Measurements from ENCODE around the gene CDH16.
"Not testable (repeated sequence)": the region's sequence is repeated elsewhere in the genome, so short reads cannot be mapped to it uniquely, and the experiment has no call there.

Gene CDH16

GRCh38 chr16:66872943-66873684 is 45.6 kb downstream of the CDH16 start:
- Histone ChIP-seq H3K4me1 (ENCODE audit: low read length) (peaks cover 6% of the 10 kb centered on the region; the same call in 1 of the 2 replicates), H3K27ac (ENCODE audit: low read length) (no peak overlapping the region)
- TF ChIP-seq CTCF (IDR thresholded peaks at IDR 0.05; ENCODE audit: low read depth, low read length) (peak; percentile 95), EZH2phosphoT487 (IDR thresholded peaks at IDR 0.05; ENCODE audit: low read depth) (no peak)

GRCh38 chr16:66872559-66872942 is 46.1 kb downstream of the CDH16 start:
- Histone ChIP-seq H4K20me1 (ENCODE audit: insufficient read depth, low read length) (no peaks in the 10 kb centered on the region), H3K4me1 (ENCODE audit: low read length) (peaks cover 4% of the 10 kb centered on the region; the same call in 1 of the 2 replicates), H3K9ac (ENCODE audit: low read length) (peak overlapping the region; percentile 43; the same call in 1 of the 2 replicates), H3K27me3 (ENCODE audit: low read depth, low read length) (peaks cover 5% of the 10 kb centered on the region; the same call in 1 of the 2 replicates), H3K4me2 (ENCODE audit: low read length) (peak overlapping the region; percentile 100), H3K4me3 (ENCODE audit: low read length) (peak overlapping the region; percentile 80), H3K9me3 (ENCODE audit: insufficient read depth, low read length) (no peaks in the 10 kb centered on the region), H3K79me2 (ENCODE audit: low read length) (no peaks in the 10 kb centered on the region), H3K36me3 (replicated peaks; ENCODE audit: low read depth, low read length) (no peaks in the 10 kb centered on the region), H3K27ac (ENCODE audit: low read length) (no peak overlapping the region), H2AFZ (ENCODE audit: low read depth, low read length) (peak overlapping the region; percentile 83)
- TF ChIP-seq CTCF (IDR thresholded peaks at IDR 0.05; ENCODE audit: low read depth, low read length) (no peak), EZH2phosphoT487 (IDR thresholded peaks at IDR 0.05; ENCODE audit: low read depth) (no peak)

More at GRCh38 chr16:66872943-66873684, 45.6 kb downstream of the CDH16 start:
- peak overlapping the region; percentile 80 for H3K4me3 ChIP-seq (ENCODE audit: low read length)
- peaks cover 5% of the 10 kb centered on the region; the same call in 1 of the 2 replicates for H3K27me3 ChIP-seq (ENCODE audit: low read depth, low read length)
- peak overlapping the region; percentile 100 for H3K4me2 ChIP-seq (ENCODE audit: low read length)
- H3K9me3 ChIP-seq (ENCODE audit: insufficient read depth, low read length): no peaks in the 10 kb centered on the region
- peak overlapping the region; percentile 83 for H2AFZ ChIP-seq (ENCODE audit: low read depth, low read length)
- no peaks in the 10 kb centered on the region for H3K79me2 ChIP-seq (ENCODE audit: low read length)
- H4K20me1 ChIP-seq (ENCODE audit: insufficient read depth, low read length): no peaks in the 10 kb centered on the region
- peak overlapping the region; percentile 61 for H3K9ac ChIP-seq (ENCODE audit: low read length)
- no peaks in the 10 kb centered on the region for H3K36me3 ChIP-seq (replicated peaks; ENCODE audit: low read depth, low read length)

GRCh38 chr16:66871840-66872239 is 46.8 kb downstream of the CDH16 start:
- Histone ChIP-seq H3K4me2 (ENCODE audit: low read length) (no peak overlapping the region), H3K27me3 (ENCODE audit: low read depth, low read length) (peaks cover 5% of the 10 kb centered on the region; the same call in 1 of the 2 replicates), H3K27ac (ENCODE audit: low read length) (no peak overlapping the region), H3K79me2 (ENCODE audit: low read length) (no peaks in the 10 kb centered on the region), H3K4me3 (ENCODE audit: low read length) (no peak overlapping the region), H3K9ac (ENCODE audit: low read length) (no peak overlapping the region), H3K36me3 (replicated peaks; ENCODE audit: low read depth, low read length) (no peaks in the 10 kb centered on the region), H2AFZ (ENCODE audit: low read depth, low read length) (no peak overlapping the region), H4K20me1 (ENCODE audit: insufficient read depth, low read length) (no peaks in the 10 kb centered on the region), H3K4me1 (ENCODE audit: low read length) (peaks cover 4% of the 10 kb centered on the region; the same call in 1 of the 2 replicates), H3K9me3 (ENCODE audit: insufficient read depth, low read length) (no peaks in the 10 kb centered on the region)
- TF ChIP-seq CTCF (IDR thresholded peaks at IDR 0.05; ENCODE audit: low read depth, low read length): no peak
- no peak for TF ChIP-seq EZH2phosphoT487 (IDR thresholded peaks at IDR 0.05; ENCODE audit: low read depth)

GRCh38 chr16:66871363-66871762 is 47.3 kb downstream of the CDH16 start:
- H3K79me2 ChIP-seq (ENCODE audit: low read length); H3K4me2 ChIP-seq (ENCODE audit: low read length); H4K20me1 ChIP-seq (ENCODE audit: insufficient read depth, low read length); H3K9ac ChIP-seq (ENCODE audit: low read length); H3K4me3 ChIP-seq (ENCODE audit: low read length); H2AFZ ChIP-seq (ENCODE audit: low read depth, low read length); H3K27ac ChIP-seq (ENCODE audit: low read length); H3K36me3 ChIP-seq (replicated peaks; ENCODE audit: low read depth, low read length); H3K9me3 ChIP-seq (ENCODE audit: insufficient read depth, low read length); H3K4me1 ChIP-seq (ENCODE audit: low read length); H3K27me3 ChIP-seq (ENCODE audit: low read depth, low read length): not testable (repeated sequence)
